Iris pigment epithelial cell (primary cell): ENCODE results near the gene GZF1.

Source experiments
- DNase-seq: peaks from one replicate; pipeline ENCODE4 v3.0.0-alpha.2; 2011; ENCODE audit warnings: low read depth

The GZF1 gene

DNA sequence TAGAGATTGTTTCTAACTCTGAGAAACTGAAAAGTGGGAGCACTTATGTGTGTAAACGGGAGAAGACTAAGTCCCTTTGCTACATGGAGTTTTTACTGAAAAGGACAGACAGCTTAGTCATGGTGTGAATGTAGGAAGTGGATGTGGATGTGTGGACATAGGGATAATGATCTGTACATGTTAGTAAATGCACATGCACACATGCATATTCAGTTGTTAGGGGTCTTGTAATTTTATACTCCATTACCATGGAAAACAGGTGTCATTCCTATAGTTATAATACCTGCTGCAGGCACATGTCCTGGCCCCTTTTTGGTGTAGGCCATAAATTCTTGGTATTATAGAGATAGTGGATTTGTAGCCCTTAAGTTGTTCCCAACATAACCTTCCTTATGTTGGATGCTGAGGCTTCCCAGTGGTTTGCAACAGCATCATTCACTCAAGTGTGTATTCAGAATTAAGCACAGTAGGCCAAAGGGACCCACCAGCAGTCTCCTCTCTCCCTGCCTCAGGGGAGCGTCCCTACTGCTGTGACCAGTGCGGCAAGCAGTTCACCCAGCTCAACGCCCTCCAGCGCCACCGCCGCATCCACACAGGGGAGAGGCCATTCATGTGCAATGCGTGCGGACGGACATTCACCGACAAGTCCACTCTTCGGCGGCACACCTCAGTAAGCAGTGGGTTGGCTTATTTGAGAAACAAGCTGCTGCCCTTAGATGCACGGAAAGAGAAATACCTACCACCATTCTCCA is 7.3 kb downstream of the GZF1 start:
- no peak for DNase-seq

DNA sequence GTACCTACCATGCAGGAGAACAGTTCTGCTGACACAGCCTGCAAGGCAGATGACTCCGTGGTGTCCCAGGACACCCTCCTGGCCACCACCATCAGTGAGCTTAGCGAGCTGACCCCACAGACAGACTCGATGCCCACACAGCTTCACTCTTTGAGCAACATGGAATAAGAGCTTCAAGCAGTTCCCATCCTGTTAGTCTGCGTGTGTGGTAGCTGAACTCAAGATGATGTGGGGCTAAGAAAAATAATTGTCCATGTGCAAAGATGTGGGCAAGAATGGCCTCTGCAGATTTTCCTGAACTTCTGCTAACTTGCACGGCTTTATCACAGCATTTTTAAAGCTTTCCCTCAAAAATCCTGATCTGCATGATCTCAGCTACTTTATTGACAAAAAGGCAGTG is 8.3 kb downstream of the GZF1 start:
- DNase-seq = no peak

DNA sequence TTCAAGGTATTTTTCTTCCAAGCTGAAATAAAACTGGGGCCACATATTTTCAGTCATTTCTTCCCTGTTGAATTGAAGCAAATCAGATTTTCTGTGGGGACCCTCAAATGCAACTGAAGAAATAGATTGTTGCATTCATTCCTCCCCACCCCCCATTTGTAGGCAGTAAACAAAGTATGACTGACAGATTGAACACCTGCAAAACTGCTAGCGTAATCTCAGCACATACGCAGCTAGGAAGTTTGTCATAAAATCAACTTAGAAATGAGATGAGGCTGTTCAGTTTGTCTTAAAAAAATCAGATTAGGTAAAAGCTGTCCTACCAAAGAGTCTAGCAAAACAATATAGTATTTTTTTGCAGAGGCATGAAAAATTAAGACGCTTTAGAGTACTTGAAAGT is 8.9 kb downstream of the GZF1 start:
- DNase-seq = no peak

DNA sequence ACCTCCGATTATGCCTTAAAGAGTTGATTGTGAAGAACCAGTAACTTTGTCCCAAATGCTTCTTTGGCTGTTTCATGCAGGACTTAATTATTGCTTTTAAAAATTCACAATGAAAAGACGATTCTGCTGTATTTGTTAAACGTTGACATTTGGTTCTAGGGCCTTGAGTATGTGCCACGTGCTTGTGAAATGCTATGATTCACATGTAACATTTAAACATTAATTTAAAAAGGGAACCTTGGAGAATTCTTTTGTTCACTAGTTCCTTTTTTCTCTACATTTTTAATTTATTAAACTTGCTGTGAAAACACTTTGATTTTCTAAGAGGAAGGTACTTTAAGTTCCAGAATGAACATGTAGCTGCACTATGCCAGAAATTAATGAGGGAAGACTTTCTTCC is 9.5 kb downstream of the GZF1 start:
- DNase-seq = no peak

DNA sequence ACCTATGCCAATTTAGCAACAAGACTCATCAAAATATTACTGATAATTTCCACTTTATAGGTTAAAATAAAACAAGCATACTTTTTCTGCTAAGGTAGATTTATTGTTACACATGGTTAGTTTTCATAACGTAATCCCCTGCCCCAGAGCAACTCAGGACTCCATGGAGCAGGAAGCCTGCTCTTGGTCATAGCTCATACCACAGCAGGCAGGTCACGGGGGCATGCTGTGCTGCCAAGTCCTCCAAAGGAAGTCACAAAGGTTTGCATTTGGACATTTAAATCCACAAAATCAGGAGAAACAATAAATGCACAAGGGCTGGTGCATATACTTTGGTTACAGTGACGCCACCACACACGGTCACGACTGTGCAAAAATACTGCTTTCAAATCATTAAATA is 12.5 kb downstream of the GZF1 start:
- DNase-seq = peak; percentile 41

DNA sequence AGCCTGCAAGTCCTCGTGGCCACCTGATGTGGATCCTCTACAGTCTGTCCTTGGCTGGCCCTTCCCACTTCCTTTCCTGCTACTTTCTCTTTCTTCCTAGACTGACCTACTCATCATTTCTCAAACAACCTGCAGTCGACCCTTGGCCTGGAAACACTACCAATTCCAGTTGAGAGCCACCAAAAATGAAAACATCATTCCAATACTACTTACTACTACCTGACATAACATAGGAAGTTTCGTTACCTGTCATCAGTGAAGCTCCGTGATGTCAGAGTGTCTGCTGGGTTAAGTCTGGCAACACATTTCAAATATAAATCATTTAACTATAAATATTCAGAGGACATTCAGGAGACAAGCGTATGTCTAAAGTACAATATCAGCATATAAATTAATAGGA is 13.8 kb downstream of the GZF1 start:
- DNase-seq = no peak

DNA sequence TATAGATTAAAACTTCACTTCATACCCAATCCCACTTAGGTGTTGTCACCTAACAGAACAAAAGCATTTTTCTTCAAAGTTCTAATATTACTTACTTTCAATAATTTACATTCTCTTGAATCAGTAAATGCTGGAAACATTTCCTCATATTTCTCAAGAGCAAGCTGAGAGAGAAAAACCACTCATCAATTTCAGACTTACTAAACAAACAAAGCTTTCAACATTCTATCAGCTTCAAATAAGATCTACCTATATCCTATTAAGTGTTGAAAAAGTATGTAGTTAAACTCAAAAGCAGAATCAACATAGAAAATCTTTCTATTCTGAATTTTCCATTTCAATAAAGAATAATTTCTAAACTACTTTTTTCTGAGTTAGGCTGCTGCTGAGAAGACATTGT is 17.8 kb downstream of the GZF1 start:
- DNase-seq = no peak

DNA sequence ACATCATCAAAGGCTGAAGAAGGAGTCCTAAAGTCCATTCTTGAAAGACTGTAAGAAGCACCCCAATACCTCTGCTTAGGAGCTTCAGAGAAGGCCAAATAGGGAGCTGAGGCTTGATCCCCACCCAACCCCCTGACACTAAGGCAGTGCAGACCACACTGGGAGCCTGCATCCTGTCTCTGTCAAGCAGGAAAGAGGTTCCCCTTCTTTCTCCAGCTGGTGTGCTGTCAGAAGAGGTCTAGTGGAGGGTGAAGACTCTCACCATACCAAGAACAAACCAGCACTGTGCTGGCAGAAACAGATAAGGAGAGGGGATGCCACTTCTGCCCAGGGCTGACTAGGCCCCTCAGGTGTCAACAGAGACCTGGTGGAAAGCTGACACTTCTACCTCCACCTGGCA is 19.9 kb downstream of the GZF1 start:
- DNase-seq = no peak

DNA sequence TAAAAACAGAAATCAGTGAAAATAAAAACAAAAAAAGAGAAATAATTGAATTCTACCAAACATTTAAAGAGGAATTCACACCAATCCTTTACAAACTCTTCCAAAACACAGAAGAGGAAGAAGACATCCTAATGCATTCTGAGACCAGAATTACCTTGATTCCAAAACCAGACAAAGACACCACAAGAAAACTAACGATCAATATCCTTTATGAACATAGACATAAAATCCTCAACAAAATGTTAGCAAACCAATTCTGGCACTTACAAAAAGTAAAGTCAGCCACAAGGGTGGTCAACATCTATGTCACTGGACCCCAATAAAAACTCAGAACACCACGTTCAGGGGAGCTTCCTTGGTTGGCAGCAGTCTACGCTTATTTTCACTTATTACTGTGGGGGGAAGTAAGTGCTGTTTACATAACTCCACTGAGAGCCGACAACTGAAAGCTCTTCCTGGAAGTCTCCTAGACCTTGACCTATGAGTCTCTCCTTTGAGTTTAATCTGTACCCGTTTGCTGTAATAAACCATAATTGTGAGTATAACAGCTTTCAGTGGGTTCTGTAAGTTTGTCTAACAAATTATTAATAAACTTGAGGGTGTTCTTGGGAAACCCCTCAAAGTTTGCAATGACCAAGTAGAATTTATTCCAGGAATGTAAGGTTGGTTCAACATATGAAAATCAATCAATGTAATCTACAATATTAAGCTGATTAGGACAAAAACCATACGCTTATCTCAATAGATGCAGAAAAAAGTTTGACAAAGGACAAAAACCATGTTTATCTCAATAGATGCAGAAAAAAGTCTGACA is 24.5 kb downstream of the GZF1 start:
- no peak for DNase-seq

DNA sequence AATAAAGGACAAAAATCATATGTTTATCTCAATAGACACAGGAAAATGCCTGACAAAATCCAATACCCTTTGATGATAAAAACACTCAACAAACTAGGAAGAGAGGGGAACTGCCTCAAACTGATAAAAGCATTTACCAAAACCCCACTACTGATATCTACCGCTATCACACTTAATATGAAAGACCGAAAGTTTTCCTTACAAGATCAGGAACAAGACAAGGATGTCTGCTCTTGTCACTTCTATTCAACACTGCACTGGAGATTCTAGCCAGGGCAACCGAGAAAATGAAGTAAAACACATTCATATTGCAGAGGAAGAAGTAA is 25.1 kb downstream of the GZF1 start:
- no peak for DNase-seq

DNA sequence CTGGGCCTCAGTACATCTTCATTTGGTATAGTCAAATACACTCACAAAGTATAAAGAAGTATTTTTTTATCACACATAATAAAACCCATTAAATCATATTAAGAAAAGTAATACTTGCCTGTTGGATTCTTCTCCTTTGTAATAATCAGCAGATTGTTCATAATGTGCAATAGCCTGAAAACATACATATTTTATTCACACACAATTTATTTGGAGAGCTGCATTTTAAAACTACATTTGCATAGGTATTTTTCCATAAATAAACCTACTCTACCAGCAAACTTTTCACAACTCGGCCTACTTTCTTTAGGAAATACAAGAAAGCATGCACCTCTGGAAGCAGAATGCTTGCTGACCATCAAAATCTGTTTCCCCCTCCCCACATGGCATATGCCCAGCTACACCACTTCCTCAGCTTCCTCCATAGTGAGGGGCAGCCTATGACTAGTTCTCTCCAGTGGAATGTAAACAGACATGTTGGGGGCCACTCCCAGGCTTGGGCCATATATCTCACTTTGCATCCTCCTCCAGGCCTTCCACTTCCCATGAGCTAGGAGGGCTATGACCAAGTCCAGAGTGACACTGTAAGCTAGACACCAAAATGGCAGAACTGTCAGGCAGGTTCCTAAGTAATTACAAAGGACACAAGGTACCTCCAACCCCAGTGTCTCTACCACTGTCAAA is 28.3 kb downstream of the GZF1 start:
- DNase-seq = no peak

DNA sequence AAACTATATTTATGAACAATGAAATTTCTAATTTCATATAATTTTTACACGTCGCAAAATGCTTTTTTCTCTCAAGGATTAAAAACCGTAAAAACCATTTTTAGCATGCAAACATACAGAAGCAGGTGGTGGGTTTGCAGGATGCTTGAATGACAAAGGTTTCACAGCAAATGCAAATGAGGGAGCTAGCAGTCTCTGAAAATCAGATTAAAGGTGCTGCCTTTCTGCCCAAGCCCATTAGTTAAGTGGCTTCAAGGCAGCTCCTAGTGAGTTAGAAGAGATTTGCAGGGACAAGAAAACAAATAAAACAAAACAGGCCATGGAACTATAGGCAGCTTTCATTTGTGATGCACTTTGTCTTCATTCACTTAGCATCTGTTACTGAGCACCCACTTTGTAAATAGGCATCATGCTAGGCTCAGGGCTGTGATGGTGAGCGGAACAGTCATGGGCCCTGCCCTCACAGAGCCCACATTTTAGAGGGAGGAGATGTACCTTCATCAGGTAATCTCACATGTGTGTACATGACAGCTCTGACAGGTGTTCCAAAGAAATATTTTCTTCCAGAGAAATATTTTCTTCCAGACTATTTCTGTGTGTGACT is 29.8 kb downstream of the GZF1 start:
- no peak for DNase-seq

DNA sequence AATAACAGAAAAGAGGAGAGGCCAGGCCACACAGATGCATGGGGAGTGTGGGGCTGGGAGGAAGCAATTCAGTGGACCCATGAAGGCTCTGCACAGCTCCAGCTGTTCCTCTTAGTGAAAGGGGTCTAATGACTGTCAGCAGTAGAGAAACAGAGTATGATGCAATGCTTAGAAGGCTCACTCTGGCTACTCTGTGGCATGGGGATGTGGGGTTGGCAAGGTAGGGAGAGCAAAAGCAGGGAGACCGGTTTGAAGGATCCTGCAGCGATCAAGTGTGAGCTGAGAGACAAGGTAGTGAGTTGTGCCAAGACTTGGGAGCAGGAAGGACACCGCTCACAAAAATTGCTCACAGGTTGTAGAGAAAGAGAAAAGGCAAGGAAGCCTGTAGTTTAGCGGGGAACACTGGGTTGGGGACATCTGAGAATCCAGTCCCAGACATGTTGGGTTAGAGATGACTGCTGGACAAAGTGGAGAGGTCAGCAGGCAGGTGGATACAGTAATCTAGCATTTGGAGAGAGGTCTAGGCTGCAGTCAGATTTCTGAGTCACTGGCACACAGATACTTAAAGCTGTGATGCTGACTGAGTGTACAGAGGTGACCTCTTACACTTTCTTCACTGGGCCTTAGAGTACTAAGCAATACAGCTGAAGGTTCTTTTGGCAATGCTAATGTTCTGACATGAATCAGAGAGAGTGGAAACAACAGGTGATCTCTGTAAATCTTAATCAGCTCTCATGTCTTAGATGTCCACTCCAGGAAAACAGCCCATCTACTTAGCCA is 32.2 kb downstream of the GZF1 start:
- DNase-seq = peak; percentile 26

DNA sequence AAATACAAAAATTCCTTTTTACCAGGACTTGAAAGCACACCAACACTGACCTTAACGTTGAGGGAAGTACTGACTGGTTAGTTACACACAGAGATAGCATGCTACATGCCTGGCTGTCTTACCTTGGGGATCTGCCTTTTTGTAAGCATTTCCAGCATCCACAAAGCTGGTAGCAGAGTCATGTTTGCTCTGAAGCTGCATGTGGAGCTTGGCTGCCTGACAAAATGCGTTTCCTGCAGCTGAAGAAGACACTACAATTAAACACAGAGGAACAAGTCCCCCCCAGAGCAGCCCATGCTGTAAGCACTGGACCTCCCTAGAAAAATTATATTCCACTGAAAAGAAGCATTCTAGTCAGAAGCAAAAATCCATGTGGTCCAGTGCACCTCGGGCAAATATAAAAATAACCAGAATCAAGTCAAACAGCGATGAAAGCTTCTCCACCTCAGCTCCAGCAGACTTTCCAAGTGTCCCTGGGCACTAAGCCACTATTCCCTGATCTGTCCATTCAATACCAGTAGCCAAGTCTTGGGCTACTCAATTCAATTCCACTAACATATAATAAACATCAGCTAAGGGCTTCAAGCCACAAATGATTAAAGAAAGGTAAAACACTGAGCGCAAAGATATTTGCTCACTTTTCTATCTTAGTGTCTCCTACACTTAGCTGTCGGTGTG is 35.1 kb downstream of the GZF1 start:
- DNase-seq = peak; percentile 25

DNA sequence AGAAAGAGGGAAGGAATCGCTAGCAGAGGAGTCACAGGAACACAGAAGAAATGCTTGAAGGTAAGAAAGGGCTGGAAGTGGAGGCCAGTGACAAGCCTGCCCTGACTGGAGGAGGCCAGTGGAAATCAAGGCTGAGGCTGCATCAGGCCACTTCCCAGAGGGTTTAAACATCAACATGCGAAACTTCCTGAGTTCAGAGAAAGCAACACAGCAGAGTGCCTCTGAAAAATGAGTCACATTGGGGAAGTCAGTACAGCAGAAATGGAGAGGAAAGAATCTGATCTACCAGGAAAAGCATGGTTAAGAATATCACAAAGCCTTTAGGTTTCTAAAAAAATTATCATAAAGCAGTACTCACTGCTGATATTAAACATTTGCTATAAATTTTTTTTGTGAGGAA is 36.0 kb downstream of the GZF1 start:
- DNase-seq = peak; percentile 79

DNA sequence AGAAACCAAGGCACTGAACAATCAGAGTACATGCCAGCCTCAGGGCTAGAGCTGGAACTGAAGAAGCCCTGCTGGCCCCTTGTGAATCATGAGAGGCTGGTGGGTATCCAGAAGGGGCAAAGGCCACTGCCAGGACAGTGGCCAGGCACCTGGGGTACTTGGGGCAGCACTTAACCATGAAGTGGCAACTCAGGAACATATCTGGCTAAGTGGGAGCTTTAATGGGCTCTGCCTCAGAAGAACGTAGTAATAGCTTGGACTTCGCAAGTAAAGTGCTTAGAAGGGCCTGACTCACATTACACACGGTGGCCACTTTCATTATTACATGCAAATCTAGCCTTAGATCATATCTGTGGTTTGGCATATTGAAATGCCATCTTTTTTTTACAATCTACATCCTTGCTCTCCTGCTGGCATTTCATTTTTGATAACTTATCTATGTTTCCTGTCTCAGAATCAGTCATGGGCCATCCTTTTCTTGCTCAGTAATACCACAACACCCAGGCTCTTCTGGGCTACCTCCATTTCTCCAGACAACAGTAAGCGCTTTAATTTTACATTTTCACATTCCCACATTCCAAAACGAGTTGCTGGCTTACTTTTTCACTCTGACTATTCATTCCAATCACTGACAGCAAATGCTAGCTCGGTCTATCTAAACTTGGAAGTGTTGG is 37.7 kb downstream of the GZF1 start:
- DNase-seq = peak; percentile 72

DNA sequence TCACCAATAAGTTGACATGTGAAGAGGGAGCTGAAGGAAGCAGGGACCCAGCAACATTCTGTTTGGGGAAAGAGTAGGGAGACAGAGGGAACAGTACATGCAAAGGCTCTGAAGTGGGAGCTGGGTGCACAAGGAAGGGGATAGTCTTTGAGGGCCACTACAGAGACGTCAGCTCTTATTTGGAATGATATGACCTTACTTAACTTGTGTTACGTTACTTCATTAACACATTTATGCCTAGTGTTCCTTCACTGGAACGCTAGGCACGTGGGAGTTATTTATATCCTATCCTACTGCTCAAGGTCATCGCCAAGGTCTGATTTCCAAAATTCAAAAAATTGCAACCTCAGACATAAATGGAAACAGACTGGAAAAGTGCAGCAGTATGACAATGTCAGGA is 39.1 kb downstream of the GZF1 start:
- DNase-seq = no peak

DNA sequence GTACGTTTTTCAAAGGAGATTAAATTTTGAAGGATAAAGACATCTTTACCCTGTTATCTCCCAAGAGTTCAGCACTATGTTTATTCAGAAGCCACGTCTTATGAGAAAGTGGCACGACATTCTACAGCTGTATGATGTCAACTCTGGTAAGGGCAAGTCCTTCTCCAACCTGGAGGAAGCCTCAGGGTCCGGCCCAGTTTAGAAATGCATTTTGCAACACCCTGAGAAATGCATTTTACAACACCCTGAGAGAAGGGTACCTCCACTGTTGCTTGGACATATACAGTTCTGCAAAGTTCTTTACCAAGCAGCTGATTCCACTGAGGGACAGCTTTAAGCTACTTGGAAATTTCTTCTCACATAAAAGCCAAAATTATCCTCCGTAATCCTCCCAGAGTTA is 41.8 kb downstream of the GZF1 start:
- DNase-seq = peak; percentile 11

DNA sequence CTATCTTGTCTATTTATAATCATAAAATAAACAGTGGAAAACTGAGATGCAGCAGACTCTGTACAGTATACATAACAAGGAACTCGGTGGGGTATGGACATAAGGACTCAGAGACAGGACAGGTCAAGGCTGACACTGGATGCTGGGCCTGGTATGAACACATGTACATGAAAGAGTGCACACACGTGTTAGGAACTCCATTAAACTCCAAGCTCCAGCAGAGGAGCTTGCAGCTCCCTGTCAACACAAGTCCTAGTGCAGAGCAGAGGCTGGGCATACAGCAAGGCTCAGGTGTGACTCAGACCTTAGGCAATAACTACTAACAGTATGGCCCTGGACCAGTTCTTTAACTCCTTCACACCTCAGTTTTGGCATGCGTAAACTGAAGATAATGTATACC is 42.2 kb downstream of the GZF1 start:
- DNase-seq = peak; percentile 82

DNA sequence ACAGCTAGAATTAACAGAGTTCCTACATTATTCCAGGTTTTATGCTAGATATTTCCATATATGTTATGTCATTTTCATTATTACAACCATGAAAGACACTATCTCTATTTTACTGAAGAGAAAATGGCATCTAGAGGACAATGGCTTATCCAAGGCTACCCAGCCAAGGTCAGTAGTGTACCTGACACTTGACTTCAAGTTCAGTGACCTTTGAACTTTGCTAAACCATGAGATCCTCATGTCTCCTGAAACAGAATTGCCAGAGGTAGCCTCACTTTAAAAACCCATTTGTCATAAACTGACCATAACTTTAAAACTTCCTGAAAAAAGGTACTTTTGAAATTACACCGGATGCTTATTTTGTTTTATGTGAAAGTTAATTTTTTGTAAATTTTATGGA is 44.9 kb downstream of the GZF1 start:
- no peak for DNase-seq
